Fibroblast of skin of right quadriceps (primary cell): ENCODE data around the gene SLC6A6.

Source experiments
- DNase-seq: peaks from one replicate; pipeline ENCODE4 v3.0.0-alpha.2; 2013

The SLC6A6 gene

DNA sequence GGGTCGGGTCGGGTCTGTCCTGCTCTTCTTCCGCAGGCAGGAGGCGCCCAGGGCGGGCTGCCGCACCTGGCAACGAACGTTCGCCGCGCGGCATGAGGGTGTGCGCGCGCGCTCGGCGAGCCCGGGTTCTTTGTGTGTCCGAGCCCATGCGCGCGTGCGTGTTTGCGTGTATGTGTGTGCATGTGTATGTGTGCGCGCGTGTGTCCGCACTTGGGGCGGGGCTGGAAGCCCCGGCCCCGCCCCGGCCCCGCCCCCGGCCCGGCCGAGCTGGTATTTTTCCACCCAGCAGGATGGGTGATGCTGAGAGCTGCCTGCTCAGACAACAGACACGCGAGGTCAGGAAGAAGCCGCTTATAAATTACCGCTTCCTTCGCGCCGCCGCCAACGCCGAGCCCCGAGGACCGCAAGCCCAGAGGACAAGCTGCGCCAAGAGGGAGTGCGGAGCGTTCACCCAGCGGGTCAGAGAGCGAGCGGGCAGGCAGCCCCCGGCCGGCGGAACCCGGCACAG, at the start of gene SLC6A6:
TSS of gene SLC6A6 (plus strand) at position 303 of the 508 bp plus-strand sequence. CDS start 41,029 bp downstream, outside the sequence.
- peak; percentile 95 for DNase-seq

DNA sequence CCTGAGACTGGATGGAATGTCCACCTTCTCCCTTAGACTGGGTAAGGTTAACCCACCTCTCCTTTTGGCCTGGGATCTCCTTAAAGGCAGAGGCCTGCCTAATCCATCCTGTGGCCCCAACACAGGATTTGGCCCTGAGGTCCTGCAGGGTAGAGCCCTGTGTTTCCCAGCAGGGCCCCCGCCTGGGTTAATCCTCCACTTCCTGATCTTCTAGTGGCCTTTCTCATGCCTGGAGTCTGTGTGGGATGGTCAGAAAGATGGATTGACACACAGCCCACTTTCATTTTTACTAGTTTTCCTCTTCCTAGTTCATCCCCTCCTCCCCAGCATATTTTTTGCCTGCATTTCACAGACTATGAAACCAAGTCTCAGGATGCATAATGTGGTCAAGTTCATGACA, 48.9 kb upstream of the SLC6A6 start:
- DNase-seq: no peak

DNA sequence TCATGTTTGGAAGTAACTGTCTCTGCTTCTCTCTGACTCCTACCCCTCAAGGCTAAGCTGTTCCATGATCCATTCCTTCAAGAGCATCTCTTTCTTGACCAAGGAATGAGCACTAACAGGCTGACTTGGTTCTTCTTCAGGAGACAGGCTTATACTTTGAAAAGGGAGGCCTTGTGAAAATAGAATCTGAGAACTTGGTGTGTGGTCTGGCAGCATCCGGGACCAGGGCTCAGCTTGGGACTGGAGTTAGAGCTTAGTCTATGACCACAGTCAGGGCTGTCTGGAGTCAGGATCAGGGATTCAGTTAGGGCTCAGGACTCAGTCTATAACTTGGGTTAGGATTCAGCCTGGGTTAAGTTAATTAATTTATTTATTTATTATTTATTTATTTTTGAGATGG, 44.9 kb upstream of the SLC6A6 start:
- no peak for DNase-seq

DNA sequence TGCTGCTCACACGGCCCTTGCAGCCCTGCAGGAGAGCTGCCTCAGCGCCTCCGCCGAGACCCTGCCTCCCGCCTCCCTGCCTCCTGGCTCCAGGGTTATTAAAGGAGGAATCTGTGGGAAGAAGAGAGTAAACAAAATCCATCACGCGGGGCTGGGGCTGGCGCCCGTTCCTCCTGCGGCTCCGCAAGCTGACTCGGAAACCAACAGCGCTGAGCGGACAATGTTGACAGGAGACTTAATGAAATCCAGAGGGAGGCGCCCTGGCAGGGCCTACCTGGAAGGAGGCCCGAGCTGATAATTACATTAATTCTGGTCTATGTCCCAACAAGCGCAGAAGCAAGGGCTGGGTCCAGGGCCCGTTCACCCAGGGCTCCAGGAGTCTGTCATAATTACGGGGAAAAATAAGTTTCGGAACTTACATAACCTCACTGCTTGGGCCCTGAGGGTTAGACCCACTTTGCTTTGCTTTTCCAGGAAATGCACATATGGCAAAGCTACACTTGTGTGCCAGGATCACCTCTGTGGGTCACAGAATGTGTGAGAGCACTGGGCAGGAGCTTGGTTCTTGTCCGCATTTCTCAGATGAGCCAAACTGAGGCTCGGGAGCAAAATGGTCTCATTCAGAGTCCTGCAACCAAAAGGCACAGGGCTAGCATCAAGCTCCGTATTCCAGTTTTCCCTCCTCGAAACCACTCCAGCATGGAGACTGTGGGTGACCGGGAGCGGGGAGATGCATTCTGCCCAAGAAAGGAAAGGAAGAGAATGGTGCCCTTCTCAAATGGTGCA, 43.8 kb upstream of the SLC6A6 start:
- DNase-seq: peak; percentile 65

DNA sequence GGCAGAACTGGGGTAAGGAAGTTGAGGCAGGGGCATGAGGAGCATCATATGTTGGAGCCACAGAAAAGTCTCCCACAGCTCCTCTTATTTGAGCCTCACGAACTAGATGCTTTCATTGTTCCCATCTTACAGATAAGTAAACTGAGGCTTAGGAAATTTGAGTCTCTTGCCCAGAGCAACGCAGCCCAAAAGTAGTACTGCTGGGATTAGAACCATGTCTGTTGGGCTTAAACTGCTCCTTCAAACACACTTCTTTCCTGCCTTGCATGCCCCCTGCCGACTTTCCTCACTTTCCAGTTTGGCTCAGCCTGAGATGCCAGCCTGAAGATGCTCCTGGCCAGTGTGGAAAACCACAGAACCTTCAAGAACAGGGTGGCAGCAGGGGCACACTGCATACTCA, 43.1 kb upstream of the SLC6A6 start:
- no peak for DNase-seq

DNA sequence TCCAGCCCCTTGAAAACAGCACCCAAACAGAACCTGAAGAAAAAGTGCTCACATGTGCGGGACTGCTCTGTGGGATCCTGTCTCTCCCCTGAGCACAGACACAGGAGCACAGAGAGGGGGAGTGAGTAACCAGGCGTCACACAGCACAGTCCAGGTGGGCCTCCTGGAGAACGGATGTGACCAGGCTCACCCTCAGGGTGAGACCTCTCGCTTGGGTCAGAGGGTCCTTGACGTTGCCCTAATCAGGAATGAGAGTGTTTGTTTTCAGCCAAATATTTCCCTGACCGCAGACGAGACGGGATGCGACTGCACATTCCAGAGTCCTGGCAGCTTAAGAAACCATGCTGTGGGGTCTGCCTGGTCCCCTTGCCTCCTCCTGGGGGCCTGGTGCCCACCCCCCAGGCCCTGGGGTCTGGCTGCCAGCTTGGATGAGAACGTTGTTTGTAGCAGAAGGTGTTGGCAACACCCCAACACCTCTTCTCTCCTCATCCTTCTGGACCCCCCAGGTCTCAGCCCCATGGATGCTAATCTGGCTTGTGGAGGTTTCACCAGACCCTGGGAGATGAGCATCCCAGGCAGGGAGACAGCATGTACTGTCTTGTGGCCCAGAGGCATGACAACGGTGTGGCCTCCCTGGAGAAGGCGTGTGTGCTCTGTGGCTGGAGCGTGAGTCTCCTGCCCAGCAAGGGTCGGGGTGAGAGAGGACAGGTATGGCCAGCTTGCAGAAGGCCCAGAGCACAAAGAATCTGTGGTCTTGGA, 42.1 kb upstream of the SLC6A6 start:
- peak; percentile 33 for DNase-seq

DNA sequence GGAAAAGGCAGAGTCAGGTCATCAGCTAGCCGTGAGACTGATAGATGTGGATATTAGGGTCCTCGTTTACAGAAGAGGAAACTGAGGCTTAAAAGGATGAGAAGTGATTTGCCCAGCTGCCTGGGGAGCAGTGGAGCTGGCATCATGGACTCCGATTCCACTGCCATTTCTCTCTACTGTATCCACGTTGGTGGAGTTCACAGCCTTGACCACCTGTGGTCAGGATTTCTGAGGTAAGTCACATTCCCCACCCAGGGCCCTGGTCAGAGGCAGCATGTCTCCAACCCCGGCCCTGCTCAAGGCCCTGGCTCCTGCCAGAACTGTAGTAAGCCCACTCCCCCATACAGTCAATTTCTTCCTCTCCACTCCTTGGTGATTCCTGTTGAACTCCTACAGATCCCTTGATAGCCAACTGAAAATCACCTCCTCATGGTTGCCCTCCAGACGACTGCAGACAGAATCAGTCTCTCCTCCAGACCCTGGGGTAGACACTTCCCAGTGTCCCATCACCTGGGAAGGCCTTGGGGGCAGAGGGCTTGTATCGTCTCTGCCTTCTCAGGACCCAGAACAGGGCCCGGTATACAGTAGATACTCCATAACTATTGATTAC, 41.2 kb upstream of the SLC6A6 start:
- DNase-seq: no peak

DNA sequence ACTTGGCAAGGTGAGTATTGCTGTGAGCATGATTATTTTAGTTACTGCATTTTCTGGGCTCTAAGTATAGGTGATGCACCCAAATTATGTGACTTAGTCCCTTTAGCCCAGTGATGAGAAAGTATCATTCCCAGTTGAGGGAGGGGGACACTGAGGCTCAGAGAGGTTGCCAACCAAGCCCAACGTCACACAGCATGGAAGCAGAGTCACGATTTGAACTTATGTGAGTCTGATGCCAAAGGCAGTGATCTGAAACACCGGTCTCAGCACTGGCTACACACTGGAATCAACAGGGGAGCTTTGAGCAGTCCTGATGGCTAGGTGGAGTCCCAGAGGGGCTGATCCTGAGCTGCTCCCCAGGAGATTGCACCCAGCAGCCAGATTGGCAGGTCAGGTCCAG, 39.5 kb upstream of the SLC6A6 start:
- no peak for DNase-seq

DNA sequence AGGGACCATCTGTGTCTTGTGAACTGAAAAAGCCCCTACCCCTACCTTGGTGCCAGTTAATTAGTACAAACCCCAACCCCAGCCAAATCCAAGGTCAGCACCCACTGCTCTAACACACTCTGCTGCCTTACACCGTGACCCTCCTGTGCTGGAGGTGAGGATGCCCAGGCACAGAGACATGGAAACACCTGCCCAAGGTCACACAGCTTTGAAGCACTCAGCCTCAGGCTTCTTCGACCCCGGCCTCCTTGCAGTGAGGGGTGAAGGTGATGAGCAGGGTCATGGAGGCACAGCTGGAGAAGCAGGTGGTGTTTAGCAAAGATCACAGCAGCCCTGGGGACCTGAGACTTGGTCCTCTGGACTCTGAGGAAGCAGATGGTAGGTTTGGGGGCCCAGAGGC, 39.0 kb upstream of the SLC6A6 start:
- DNase-seq: no peak

DNA sequence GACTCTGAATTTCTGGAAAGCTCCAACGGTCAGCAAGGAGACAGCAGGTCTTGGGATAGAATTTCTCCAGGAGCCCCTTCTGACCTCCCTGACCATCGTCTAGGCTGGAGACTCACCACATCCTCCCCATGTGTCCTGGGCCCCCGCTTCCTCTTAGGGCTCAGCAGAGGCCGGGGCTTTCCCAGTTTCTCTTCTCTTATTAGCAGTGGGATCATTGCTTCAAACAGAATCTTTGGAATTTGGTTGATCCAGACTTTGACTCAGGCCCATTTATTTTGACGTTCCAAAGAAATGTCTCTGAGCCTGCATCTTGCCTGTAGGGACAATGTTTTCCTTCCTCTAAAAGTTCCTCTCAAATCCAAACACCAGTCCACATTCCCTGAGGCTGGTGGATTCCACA, 38.4 kb upstream of the SLC6A6 start:
- DNase-seq: no peak

DNA sequence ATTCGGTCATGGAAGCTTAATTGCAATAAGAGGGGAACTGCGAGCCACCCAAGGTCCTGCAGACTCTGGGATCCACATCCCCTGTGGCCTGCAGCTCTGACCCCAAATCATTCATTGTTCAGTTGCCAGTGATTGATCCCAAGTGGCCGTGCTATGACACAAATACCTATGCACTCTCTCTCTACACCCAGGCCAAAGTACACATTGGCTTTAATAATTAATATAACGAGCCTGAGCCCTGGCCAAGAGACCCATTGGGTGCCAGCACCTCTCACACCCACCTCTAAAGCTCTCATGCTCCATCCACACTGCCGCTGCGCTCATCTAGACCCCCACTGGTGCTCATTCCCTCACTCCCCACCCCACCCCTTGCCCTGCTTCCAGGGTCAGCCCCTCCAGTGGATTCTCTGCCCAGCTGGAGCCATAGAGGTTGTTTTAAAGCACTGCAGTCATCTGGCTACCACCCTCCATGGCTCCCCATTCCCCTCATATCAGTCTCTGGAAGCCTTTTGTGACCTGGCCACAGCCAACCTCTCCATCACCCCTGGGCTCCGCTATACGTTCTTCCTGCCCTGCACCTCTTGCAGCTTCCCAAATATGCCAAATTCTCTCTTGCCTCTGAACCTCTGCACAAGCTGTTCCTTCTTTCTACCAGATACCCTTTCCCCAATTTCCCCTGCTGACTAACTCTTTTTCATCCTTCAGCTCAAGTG, 37.7 kb upstream of the SLC6A6 start:
- DNase-seq: no peak

DNA sequence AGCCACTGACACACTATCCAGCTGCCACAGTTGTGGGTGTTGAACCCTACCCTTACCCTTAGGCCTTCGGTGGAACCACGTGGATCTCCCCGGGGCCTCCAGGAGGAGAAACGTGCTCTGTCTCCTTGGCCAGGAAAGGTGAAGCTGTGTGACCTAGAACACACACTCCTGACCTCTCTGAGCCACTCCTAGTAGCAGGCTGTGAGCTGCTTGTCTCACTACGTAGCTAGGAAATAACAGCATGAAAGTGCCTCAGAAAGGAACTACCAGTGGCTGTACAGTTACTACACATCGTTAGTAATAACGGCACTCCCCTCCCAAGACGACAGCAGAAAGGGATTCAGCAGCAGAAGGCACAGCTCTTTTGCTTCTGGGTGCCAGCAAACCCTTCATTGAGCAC, 36.2 kb upstream of the SLC6A6 start:
- no peak for DNase-seq

DNA sequence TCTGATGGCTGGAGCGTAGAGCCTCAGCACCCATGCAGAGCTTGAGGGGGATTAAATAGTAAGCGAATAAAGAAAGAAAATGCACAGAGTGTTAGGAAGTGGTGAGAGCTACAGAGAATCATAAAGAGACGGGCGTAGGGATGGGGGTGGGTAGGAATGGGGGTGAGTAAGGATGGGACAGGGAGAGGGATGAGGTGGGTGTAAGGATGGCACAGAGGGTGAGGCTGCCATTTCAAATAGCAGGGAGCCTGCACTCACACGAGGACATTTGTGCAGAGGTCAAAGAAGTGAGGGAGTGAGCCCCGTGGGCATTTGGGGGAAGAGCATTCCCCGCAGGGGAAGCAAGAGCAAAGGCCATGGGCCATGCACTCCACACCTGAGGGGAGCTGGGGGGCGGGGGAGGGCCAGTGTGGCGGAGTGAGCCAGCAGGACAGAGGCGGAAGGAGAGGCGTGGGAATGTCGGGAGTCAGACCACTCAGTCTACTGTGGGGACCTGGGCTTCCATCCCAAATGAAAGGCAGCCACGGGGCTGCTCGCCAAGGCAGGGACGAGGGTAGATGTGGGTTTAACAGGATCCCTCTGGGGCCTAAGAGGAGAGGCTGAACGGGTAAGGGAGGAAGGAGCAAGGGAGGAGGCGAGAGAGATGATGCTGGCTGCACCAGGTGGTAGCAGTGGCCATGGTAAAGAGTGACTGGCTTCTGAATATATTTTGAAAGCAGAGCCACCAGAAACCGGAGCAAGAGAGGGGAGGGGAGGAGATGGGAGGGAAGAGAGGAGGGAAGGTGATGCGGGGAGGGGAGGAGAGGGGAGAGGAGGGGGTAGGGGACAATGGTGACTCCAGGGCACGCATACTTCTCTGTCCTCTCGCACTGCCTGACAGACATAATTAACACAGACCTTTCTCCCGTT, 35.2 kb upstream of the SLC6A6 start:
- no peak for DNase-seq

DNA sequence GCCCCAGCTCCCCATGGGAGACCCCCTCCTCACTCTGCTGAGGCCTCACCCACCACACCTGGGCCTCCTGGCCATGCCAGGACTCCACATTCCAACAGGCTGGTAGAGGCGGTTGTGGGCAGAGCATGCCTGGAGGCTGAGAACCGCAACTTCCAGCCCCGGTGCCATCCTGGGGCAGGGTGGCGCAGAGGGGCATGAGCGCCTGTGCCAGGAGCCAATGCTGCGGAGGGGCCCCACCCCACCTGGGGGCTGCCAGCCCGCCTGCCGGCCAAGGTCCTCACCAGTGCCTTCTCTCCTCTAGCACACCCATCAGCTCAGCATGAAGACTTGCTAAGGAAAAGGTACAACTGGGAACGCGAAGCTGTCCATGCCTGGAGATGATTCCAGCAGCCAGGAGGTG, 34.3 kb upstream of the SLC6A6 start:
- no peak for DNase-seq

DNA sequence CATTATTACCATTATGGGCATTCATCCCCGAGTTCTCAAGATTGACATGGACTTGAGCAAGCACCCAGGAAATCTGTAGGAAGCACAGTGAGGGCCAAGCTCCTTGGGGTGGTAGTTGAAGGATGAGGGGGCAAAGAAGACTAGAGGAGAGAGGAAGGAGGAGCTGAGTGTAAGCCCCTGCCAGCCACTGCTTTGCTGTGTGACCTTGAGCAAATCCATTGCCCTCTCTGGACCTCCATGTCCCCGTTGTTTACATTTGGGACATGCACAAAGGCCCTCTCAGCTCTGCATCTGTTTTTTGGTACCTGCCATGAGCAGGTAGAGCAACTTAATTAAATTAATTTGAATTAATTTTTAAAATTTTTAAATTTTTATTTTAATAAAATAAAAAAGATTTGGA, 33.5 kb upstream of the SLC6A6 start:
- no peak for DNase-seq

DNA sequence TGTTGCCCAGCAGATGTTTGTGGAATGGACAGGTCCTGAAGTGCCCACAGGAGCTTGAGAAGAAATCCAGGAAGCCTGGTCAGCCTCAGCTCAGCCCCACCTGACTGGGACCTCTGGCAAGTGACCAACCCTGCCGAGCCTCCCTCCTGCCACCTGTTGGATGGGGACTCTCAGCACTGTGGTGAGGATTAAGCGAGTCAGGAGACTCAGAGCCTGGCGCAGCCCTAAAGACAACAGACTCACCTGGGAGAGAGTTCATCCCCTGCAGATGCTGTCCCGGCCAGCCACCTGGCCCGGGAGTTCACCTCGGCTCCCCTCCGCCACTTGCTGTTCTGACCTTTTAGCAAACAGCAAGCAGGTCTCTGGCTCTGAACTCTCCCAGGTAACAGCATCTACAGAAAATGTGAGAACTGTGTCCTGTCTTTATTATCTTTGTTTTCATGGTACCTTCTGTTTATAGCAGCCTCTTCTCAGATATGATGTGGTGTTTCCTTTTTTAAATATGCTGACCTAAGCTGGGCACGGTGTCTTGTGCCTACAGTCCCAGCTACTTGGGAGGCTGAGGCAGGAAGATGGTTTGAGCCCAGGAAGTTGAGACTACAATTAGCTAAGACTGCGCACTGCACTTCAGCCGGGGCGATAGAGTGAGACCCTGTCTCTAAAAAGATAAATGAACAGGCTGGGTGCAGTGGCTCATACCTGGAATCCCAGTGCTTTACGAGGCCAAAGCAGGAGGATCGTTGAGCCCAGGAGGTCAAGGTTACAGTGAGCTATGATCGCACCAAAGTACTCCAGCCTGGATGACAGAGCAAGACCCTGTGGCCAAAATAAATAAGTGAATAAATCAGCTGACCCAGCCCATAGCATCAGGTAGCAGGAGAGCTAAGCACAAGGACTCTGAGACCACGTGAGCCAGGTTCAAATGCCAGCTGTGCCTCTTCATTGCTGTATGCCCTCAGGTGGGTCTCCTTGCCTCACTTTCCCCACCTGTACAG, 32.4 kb upstream of the SLC6A6 start:
- no peak for DNase-seq

DNA sequence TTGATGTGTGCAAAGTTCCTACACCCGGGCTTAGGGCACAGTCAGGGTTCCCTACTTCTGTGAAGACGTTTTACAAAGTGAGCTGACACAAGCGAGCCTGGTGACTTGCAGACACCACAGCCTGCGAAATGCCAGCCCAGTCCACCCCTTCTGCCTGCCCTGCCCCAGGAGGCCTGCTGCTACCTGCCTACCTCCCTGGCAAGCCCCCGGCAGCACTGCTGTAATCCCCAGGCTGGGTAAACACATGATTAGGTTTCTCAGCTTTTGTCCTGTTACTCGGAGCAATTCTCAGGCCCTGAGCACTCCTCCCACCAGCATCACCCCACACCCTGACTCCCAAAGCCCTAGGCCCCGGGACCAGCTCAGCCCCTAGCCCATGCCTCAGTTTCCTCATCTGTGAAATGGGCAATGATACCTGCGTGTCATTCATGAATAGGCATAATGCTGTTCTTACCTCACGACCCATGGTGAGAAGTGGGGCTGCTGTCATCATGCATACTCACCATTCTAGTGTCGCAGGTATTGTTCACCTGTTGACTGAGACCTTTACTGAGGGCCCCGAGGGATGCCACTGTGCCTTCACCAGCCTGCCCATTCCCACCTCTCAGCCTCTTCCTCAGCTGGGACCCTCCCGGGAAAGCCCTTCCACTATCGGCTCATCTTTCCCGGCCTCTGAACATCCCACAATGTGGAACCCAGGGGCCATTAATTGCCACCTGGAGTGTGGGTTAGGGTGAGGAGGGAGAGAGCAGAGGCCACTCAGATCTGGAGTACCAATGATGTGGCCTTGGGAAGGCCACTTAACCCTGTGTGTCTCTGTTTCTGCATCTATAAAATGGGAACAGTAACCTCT, 31.5 kb upstream of the SLC6A6 start:
- no peak for DNase-seq

DNA sequence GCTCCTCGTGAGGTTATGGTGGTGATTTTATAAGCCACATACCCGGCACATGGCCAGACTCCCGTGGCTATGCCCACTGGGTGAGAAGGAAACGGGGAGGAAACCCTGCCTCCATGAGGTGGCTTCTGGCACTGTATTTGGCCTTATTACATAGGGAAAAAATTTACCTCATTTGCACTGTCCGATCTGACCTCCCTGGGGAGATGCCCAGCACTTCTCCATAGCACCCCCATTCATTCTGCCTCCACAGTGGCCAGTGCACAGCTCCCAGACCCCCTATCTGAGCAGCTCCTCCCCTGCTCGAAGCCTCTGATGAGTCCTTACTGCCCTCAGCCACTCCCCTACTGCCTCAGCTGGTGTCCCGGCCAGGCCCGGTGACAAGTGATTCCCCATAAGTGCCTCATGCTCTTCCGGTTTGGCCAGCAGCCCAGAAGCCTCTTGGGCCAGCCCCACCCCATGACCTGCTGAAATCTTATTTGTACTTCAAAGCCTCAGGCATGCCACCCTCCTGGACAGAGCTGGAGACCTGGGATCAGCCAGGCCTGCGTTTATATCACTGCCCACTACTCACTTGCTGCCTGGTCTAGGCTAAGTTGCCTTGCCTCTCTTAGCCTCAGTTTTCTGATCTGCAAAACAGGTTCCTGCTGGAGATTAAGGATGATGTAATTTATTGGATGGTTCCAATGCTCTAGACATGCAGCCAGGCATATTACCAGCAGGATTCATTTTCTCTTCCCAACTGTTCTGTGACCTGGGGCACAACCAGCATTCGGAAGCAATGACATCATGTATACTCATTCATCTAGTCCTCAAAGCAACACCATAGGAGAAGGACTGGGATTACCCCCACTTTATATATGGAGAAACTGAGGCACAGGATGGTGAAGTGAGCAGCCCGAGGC, 30.6 kb upstream of the SLC6A6 start:
- peak; percentile 39 for DNase-seq

DNA sequence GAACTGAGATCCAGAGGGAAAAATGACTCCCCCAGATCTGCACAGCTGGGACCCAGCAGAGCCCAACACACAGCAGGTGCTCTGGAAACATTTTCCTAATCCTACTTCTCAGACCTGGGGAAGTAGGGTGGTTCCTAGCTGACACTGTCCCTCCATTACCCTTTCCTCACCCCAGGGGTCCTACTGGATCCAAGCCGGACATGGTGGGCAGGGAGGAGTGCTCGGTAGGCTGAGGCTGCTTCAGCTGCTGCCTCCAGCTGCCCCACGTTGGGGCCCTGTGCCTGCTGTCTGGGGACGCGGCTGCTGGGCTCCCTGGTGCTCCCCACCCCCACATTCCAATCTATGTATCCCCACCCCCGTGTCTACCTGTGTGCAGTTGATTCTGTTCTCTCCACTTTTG, 29.8 kb upstream of the SLC6A6 start:
- no peak for DNase-seq
